Neural crest cell (in vitro differentiated cells): ENCODE measurements around the gene PTPN14. TPM values are rescaled to one million over a fixed set of nuclear protein-coding genes. Genes with fewer than 3 reads are reported as not detected.

Source experiments
- DNase-seq: peaks from one replicate; pipeline ENCODE4 v3.0.0; 2021; ENCODE audit warnings: low read depth, mixed read lengths, low spot score
- H3K27ac Mint-ChIP-seq: one replicate; pipeline ENCODE4 v1.8.0; 2021; ENCODE audit warnings: mild to moderate bottlenecking, mixed read lengths; ENCODE audit not compliant: unreplicated experiment
- H3K27me3 Mint-ChIP-seq: 2 replicates; pipeline ENCODE4 v1.8.0; 2021; ENCODE audit warnings: low read depth, mild to moderate bottlenecking, mixed read lengths
- H3K36me3 Mint-ChIP-seq: 2 replicates; pipeline ENCODE4 v1.8.0; 2021; ENCODE audit warnings: low read depth, mild to moderate bottlenecking, mixed read lengths
- H3K4me1 Mint-ChIP-seq: 2 replicates; pipeline ENCODE4 v1.8.0; 2021; ENCODE audit warnings: mixed read lengths
- H3K4me3 Mint-ChIP-seq: one replicate; pipeline ENCODE4 v1.8.0; 2021; ENCODE audit warnings: mild to moderate bottlenecking, mixed read lengths
- H3K9me3 Mint-ChIP-seq: 2 replicates; pipeline ENCODE4 v1.8.0; 2021; ENCODE audit warnings: mixed read lengths
- total RNA-seq: library from RNA; stranded (reverse); gene quantifications from 2 replicates; pipeline ENCODE4 v1.2.1, GENCODE V29; 2021
- TF ChIP-seq, protein P1 (sequence below): fragments of 200-600 bp; sonication (generic); conservative IDR thresholded peaks from 2 replicates; pipeline ENCODE4 v1.5.0; 2021; ENCODE audit warnings: antibody characterized with exemption, mild to moderate bottlenecking

Gene PTPN14
- total RNA-seq, 1 donor from 2014 or later, result 21.4 TPM

DNA sequence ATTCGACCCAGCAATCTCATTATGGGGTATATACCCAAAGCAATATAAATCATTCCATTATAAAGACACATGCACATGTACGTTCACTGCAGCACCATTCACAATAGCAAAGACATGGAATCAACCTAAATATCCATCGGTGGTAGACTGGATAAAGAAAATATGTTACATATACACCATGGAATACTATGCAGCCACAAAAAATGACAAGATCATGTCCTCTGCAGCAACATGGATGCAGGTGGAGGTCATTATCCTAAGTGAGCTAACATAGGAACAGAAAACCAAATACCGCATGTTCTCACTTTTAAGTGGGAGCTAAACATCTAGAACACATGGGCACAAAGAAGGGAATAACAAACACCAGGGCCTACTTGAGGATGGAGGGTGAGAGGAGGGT lies 115.5 kb downstream of the PTPN14 start:
- Mint-ChIP-seq H3K9me3 (no peaks in the 10 kb centered on the region), H3K4me3 (no peak overlapping the region), H3K27me3 (no peaks in the 10 kb centered on the region), H3K36me3 (no peaks in the 10 kb centered on the region), H3K4me1 (peaks cover 34% of the 10 kb centered on the region), H3K27ac (no peak overlapping the region)
- TF ChIP-seq, protein P1, sequence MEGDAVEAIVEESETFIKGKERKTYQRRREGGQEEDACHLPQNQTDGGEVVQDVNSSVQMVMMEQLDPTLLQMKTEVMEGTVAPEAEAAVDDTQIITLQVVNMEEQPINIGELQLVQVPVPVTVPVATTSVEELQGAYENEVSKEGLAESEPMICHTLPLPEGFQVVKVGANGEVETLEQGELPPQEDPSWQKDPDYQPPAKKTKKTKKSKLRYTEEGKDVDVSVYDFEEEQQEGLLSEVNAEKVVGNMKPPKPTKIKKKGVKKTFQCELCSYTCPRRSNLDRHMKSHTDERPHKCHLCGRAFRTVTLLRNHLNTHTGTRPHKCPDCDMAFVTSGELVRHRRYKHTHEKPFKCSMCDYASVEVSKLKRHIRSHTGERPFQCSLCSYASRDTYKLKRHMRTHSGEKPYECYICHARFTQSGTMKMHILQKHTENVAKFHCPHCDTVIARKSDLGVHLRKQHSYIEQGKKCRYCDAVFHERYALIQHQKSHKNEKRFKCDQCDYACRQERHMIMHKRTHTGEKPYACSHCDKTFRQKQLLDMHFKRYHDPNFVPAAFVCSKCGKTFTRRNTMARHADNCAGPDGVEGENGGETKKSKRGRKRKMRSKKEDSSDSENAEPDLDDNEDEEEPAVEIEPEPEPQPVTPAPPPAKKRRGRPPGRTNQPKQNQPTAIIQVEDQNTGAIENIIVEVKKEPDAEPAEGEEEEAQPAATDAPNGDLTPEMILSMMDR, result no peak
- DNase-seq, result no peak

DNA sequence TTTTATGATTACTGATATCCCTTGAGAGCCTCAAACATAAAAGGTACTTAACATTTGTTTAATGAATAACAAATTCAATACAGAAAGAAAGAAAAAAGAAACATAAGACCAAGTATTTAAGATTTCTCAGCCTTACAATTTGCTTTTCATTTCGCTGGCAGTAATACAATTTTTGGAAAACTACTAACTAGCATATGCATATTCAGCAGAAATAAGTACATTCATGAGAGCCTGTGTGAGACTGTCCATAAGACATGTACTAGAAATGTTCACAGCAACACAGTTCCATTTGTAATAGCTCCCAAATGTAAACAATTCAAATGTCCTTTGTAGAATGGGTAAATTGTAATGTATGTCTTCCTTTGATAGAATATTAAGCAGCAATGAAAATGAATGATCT lies 119.2 kb downstream of the PTPN14 start:
- Mint-ChIP-seq H3K27me3 (no peaks in the 10 kb centered on the region), H3K4me1 (peaks cover 18% of the 10 kb centered on the region), H3K36me3 (no peaks in the 10 kb centered on the region), H3K27ac (no peak overlapping the region), H3K4me3 (no peak overlapping the region), H3K9me3 (no peaks in the 10 kb centered on the region)
- TF ChIP-seq, protein P1, result no peak
- no peak for DNase-seq

DNA sequence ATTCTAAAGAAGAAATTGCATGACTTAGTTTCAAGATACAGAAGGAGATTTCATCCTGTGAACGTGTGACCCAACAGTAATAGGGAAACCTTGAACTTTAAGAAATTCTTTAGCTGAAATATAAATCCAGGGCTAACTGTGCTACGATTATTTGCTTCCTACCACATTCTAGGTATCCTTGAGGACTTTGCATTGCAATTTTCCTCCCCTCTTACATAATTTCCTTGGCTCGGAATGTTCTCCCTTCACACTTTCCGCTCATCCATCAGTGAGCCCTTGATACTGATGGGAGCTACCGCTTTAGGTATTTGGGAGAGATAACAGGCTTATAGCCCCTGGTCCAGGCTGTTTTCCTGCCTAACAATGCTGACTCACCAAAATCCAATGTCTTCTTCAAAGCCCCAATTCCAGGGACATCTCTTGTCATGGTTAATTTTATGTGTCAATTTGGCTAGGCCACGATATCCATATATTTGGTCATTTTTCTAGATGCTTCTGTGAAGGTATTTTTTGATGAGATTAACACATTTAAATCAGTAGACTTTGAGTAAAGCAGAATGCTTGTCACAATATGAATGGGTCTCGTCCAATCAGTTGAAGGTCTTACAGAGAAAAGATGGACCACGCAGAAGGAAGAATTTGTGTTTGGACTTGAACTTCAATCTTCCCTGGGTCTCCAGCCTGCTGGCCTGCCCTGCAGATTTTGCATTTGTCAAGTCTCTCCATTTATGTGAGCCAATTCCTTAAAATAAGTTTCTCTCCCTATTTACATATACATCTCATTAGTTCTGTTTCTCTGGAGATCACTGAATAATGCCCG lies 121.2 kb downstream of the PTPN14 start:
- Mint-ChIP-seq H3K36me3 (no peaks in the 10 kb centered on the region), H3K27ac (no peak overlapping the region), H3K4me3 (no peak overlapping the region), H3K27me3 (no peaks in the 10 kb centered on the region), H3K4me1 (peaks cover 19% of the 10 kb centered on the region), H3K9me3 (no peaks in the 10 kb centered on the region)
- no peak for DNase-seq
- TF ChIP-seq, protein P1, result no peak

DNA sequence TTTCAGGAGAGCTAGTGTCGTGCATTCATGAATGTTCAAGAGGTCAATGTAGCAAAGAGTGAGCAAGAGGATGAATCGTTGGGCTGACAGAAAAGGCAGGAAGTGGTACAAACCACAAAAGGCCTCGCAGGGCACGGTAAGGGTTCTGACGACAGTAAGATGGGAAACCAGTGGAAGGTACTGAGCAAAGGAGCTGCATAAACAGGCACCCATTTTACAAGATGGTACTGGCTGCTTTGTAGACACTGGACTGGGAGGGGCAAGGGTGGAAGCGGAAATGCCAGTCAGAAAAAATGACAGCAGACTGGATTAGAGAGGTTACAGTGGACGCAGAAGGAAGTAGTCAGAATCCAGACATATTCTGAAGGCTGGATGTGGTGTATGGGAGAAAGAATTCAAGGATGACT lies 123.5 kb downstream of the PTPN14 start:
- H3K4me1 Mint-ChIP-seq, result peaks cover 20% of the 10 kb centered on the region
- H3K27ac Mint-ChIP-seq, result peak overlapping the region; percentile 62
- H3K27me3 Mint-ChIP-seq, result no peaks in the 10 kb centered on the region
- H3K36me3 Mint-ChIP-seq, result no peaks in the 10 kb centered on the region
- H3K4me3 Mint-ChIP-seq, result peak overlapping the region; percentile 10
- TF ChIP-seq, protein P1, result no peak
- DNase-seq, result peak; percentile 7
- H3K9me3 Mint-ChIP-seq, result no peaks in the 10 kb centered on the region

DNA sequence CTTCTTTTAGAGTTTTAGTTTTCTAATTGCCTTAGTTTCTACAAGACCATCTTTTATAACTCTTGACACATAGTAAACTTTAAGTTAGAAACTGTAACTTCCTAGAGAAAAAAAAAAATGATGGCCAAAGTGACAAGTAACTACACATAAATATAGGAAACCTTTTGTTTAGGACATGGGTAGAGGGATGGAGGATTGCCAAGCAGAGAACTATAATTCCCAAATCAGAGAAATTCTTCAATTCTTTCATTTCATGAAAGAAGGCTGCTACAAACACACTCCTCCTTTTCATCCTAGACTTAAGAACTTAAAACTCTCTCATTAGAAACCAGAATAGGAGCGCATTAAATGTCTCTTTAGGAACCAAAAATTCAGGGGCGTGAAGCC lies 125.0 kb downstream of the PTPN14 start:
- TF ChIP-seq, protein P1, result no peak
- Mint-ChIP-seq H3K27ac (no peak overlapping the region), H3K36me3 (no peaks in the 10 kb centered on the region), H3K4me1 (peaks cover 22% of the 10 kb centered on the region), H3K27me3 (no peaks in the 10 kb centered on the region), H3K9me3 (no peaks in the 10 kb centered on the region), H3K4me3 (no peak overlapping the region)
- no peak for DNase-seq
